PC-3 (cell line): ENCODE results near the gene FAM171A1.

ENCODE experiments used
- EZH2 ChIP-seq: fragments of 300-600 bp; sonication (generic); IDR thresholded peaks from one replicate; pipeline ENCODE4 v1.6.1; 2017; ENCODE audit warnings: antibody characterized with exemption, mild to moderate bottlenecking, low read length; ENCODE audit not compliant: unreplicated experiment
- EZH2phosphoT487 ChIP-seq: fragments of 300-600 bp; sonication (generic); IDR thresholded peaks from 2 replicates; pipeline ENCODE4 v1.6.1; 2018; ENCODE audit warnings: mild to moderate bottlenecking, antibody characterized with exemption, low read length, borderline replicate concordance
- TF ChIP-seq, protein P1 (sequence below): fragments of 300-600 bp; sonication (generic); conservative IDR thresholded peaks from 2 replicates; pipeline ENCODE4 v1.5.1; 2017; ENCODE audit warnings: antibody characterized with exemption, low read depth, mild to moderate bottlenecking, low read length

DNA sequence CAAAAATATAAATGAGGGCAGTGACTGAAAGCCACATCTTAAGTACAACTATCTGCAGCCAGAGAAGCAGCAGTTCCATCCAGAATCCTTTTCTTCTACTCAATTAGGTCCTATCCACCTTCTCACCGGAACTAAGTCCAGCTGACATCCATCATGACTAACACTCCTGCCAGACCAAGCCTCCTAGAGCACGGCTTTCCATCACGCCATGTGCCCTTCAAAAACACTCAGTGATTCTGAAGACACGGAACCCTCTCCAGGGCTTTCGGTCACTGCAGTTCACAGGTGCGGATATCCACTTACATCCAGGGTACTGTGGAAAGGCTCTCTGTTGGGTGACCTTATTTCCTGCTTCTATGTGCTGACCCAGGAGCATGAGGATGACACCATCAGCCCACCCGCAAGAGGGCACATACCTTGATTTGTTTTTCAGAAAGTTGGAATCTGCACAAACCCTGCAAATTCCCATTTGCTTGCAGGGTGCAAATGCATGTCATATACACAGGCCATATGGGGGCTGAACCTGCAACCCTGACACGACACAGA, 64.3 kb downstream of the FAM171A1 start:
- TF ChIP-seq, protein P1, sequence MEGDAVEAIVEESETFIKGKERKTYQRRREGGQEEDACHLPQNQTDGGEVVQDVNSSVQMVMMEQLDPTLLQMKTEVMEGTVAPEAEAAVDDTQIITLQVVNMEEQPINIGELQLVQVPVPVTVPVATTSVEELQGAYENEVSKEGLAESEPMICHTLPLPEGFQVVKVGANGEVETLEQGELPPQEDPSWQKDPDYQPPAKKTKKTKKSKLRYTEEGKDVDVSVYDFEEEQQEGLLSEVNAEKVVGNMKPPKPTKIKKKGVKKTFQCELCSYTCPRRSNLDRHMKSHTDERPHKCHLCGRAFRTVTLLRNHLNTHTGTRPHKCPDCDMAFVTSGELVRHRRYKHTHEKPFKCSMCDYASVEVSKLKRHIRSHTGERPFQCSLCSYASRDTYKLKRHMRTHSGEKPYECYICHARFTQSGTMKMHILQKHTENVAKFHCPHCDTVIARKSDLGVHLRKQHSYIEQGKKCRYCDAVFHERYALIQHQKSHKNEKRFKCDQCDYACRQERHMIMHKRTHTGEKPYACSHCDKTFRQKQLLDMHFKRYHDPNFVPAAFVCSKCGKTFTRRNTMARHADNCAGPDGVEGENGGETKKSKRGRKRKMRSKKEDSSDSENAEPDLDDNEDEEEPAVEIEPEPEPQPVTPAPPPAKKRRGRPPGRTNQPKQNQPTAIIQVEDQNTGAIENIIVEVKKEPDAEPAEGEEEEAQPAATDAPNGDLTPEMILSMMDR, result no peak
- TF ChIP-seq EZH2, result no peak
- no peak for TF ChIP-seq EZH2phosphoT487
